ENCODE results near the gene SLC38A10.

Gene SLC38A10

GRCh38 chr17:81234940-81235821 lies 59.9 kb downstream of the SLC38A10 start:
- H3K4me3 ChIP-seq (replicated peaks in 1 of 2; ENCODE audit: low read depth in 2 of 2, low read length in 2 of 2), result no peak overlapping the region
- no peak for DNase-seq (ENCODE audit: low read depth in 2 of 2)
- TF ChIP-seq CTCF (IDR thresholded peaks at IDR 0.05; ENCODE audit: low read depth, low read length), result no peak

- no peak for DNase-seq (ENCODE audit: low read depth in 2 of 2)
- TF ChIP-seq CTCF (IDR thresholded peaks at IDR 0.05; ENCODE audit: low read depth, low read length), result no peak
- no peak overlapping the region for H3K4me3 ChIP-seq (replicated peaks in 1 of 2; ENCODE audit: low read depth in 2 of 2, low read length in 2 of 2)
Observed at GRCh38 chr17:81234506-81234855, 60.6 kb downstream of the SLC38A10 start.

DNA sequence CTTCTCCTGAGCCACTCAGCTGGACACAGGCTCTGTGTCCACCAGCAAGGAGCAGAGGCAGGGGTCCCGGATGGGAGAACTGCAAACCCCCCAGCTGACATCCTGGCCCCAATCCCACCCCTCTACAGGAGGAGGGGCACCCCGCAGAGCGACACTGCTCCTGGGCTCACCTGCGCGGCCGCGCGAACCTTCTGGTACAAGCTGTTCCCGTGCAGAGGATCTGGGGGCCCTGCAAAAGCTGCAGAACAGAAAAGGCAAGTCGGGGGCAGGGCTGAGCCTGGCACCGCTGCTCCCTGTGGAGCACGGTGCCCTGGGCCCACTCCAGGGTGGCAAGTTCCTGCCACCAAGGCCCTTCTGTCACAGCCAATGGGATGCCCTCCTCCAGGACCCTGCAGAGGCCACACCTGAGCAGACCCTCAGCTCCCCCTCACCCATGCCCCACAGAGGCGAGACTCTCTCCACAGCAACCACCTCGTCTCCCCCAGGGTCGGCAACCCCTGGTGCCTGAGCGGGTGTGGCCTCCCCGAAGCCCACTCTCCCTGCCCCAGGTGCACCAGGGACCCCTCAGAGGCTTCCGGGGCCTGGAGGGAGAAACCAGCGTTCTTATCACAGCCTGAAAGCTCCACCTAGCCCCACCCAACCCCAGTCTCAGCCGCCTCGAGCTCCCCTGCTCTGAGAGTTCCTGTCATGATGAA lies 61.1 kb downstream of the SLC38A10 start:
- H3K4me3 ChIP-seq (replicated peaks in 1 of 2; ENCODE audit: low read depth in 2 of 2, low read length in 2 of 2), result no peak overlapping the region
- TF ChIP-seq CTCF (IDR thresholded peaks at IDR 0.05; ENCODE audit: low read depth, low read length), result no peak
- no peak for DNase-seq (ENCODE audit: low read depth in 2 of 2)

DNA sequence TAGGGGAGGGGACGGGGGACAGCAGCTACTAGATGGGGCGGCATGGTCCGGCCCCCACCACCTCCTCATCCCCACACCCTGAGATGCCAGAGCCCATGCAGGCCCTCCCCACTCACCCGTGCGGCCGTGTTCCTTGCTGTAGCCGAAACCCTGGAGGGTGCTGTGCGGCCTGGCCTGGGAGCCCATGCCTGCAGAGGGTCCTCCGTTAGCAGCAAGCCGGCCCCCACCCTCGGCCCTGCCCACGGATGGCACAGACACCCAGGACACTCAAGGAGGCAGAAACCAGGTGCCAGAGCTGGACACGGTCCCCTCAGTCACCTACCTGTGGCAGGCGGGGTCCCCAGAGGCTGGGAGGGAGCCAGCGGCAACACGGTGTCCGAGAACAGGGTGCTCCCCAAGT lies 61.8 kb downstream of the SLC38A10 start:
- H3K4me3 ChIP-seq (replicated peaks in 1 of 2; ENCODE audit: low read depth in 2 of 2, low read length in 2 of 2), result no peak overlapping the region
- TF ChIP-seq CTCF (IDR thresholded peaks at IDR 0.05; ENCODE audit: low read depth, low read length), result no peak
- no peak for DNase-seq (ENCODE audit: low read depth in 2 of 2)

GRCh38 chr17:81232616-81233241 lies 62.4 kb downstream of the SLC38A10 start:
- DNase-seq (ENCODE audit: low read depth in 2 of 2), result no peak
- TF ChIP-seq CTCF (IDR thresholded peaks at IDR 0.05; ENCODE audit: low read depth, low read length), result no peak
- no peak overlapping the region for H3K4me3 ChIP-seq (replicated peaks in 1 of 2; ENCODE audit: low read depth in 2 of 2, low read length in 2 of 2)

DNA sequence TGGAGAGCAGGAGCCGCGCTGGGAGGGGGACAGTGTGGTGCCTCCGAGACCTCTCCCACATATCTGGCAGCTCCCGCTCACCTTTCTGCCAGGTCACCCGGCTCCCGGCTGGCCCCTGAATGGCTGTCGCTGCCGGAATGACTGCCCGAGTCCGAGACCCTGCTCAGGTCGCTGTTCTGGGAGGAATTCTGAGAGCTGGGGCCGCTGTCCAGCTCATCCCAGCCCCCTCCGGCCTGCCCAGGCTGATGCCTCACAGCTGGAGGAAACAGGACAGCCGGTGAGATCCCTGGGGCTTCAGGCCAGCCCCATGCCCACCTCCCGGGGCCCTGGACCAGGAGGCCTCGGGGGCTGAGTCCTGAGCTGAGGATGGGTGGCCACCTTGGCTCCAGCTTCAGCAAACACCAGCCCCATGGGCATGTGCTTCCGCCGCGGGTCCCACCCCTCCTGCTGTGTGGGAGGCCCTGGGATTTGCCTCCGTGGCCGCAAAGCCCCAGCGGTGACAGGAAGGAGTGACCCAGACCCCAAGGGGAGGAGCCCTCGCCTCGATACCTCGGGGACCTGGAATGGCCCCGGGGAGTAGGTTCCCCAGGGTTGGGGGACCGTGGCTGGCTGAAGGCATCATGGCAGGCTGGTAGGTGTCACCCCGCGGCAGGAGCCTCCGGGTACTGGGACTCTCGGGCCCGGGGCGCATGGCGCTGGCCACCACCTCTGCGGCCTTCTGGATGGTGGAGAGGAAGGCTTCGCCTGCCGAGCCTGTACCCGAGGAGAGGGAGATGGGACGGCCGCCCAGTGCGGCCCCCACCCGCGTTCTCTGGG lies 63.1 kb downstream of the SLC38A10 start:
- no peak overlapping the region for H3K4me3 ChIP-seq (replicated peaks in 1 of 2; ENCODE audit: low read depth in 2 of 2, low read length in 2 of 2)
- DNase-seq (ENCODE audit: low read depth in 2 of 2), result no peak
- no peak for TF ChIP-seq CTCF (IDR thresholded peaks at IDR 0.05; ENCODE audit: low read depth, low read length)
